Endothelial cell of umbilical vein (primary cell): ENCODE data around the gene MYL5. TPM values are rescaled to one million over a fixed set of nuclear protein-coding genes. Genes with fewer than 3 reads are reported as not detected.

Source experiments
- BruUV-seq: library from RNA; stranded (reverse); fragments of 400-500 nt; replicated peaks from 2 replicates; lab custom pipeline; 2021; lab: Mats Ljungman, UMichigan
- CTCF ChIA-PET: fragments of 300-600, 350-600 bp; sonication (Branson Sonifier 250); formaldehyde crosslinking; loops from one replicate; lab custom pipeline; 2021; ENCODE audit warnings: antibody characterized with exemption, inconsistent platforms; lab: Charles Lee
- POLR2A ChIA-PET: fragments of 300-600, 350-600 bp; sonication (Branson Sonifier 250); formaldehyde crosslinking; loops from one replicate; lab custom pipeline; 2021; ENCODE audit warnings: antibody characterized with exemption, inconsistent platforms; lab: Charles Lee
- DNase-seq: peaks from one replicate; pipeline ENCODE4 v3.0.0-alpha.2; 2011; ENCODE audit warnings: low read depth, low spot score
- FAIRE-seq: peaks from 2 replicates; lab custom pipeline; 2011; peaks lifted over from hg19 to GRCh38; lab: Jason Lieb, UNC
- H2AFZ ChIP-seq: 2 replicates; pipeline ENCODE4 v1.6.0; 2012; ENCODE audit warnings: low read depth, low read length, control low read depth, inconsistent platforms
- H3K27ac ChIP-seq: 2 replicates; pipeline ENCODE4 v1.5.1; 2011; ENCODE audit warnings: low read depth, mild to moderate bottlenecking, control low read depth, low read length, moderate library complexity; ENCODE audit not compliant: insufficient read depth
- H3K27me3 ChIP-seq, 2 experiments: 2 replicates each; pipeline versions ENCODE4 v1.6.0 to v1.6.1; 2011; ENCODE audit warnings: low read length in 2 of 2, mixed read lengths in 1 of 2; ENCODE audit not compliant: control insufficient read depth in 2 of 2, insufficient read depth in 2 of 2
- H3K36me3 ChIP-seq, 2 experiments: 2 replicates in 1 of 2; 3 replicates in 1 of 2; pipeline ENCODE4 v1.5.1; 2011; ENCODE audit warnings: low read length in 2 of 2, mild to moderate bottlenecking in 1 of 2, moderate library complexity in 1 of 2; ENCODE audit not compliant: control insufficient read depth in 2 of 2, insufficient read depth in 2 of 2; ENCODE audit errors: extremely low read depth in 1 of 2
- H3K4me1 ChIP-seq: 3 replicates; pipeline ENCODE4 v1.5.1; 2011; ENCODE audit warnings: mild to moderate bottlenecking, low read length; ENCODE audit not compliant: control insufficient read depth, insufficient read depth; ENCODE audit errors: extremely low read depth
- H3K4me2 ChIP-seq: 2 replicates; pipeline ENCODE4 v1.6.1; 2011; ENCODE audit warnings: low read length, control low read depth, mixed read lengths; ENCODE audit not compliant: insufficient read depth
- H3K4me3 ChIP-seq, 3 experiments: fragments of 200-600 bp in 1 of 3; sonication (generic), shearing (Covaris generic) in 1 of 3; replicated peaks in 1 of 3; 2 replicates each; pipeline ENCODE4 v1.5.1; 2011 to 2016; ENCODE audit warnings: control low read depth in 3 of 3, low read length in 3 of 3, mild to moderate bottlenecking in 2 of 3, inconsistent platforms in 1 of 3, low read depth in 1 of 3, moderate library complexity in 1 of 3; ENCODE audit not compliant: insufficient read depth in 1 of 3
- H3K79me2 ChIP-seq: 2 replicates; pipeline ENCODE4 v1.6.0; 2012; ENCODE audit warnings: low read length, inconsistent platforms; ENCODE audit not compliant: control insufficient read depth, insufficient read depth
- H3K9ac ChIP-seq: replicated peaks from 2 replicates; pipeline ENCODE3; 2011; ENCODE audit warnings: low read length, control low read depth; ENCODE audit not compliant: insufficient read depth; ENCODE audit errors: extremely low read depth
- H3K9me1 ChIP-seq: replicated peaks from 3 replicates; pipeline ENCODE4 v1.6.0; 2011; ENCODE audit warnings: mild to moderate bottlenecking, low read length; ENCODE audit not compliant: control insufficient read depth, insufficient read depth; ENCODE audit errors: extremely low read depth
- H3K9me3 ChIP-seq: replicated peaks from 2 replicates; pipeline ENCODE4 v1.5.1; 2012; ENCODE audit warnings: low read length, inconsistent platforms; ENCODE audit not compliant: control insufficient read depth, insufficient read depth
- H4K20me1 ChIP-seq: replicated peaks from 2 replicates; pipeline ENCODE3; 2011; ENCODE audit warnings: mild to moderate bottlenecking, low read length; ENCODE audit not compliant: control insufficient read depth, insufficient read depth; ENCODE audit errors: extremely low read depth
- CTCF ChIP-seq, 2 donors: IDR thresholded peaks; 1 replicate in 1 of 2; 2 replicates in 1 of 2; pipeline ENCODE4 v1.5.1; 2011; ENCODE audit warnings: low read length in 2 of 2, mild to moderate bottlenecking in 2 of 2, moderate library complexity in 2 of 2, control low read depth in 1 of 2, inconsistent platforms in 1 of 2, low read depth in 1 of 2; ENCODE audit not compliant: insufficient read depth in 1 of 2; ENCODE audit errors: extremely low read depth in 1 of 2
- EZH2 ChIP-seq: IDR thresholded peaks from 2 replicates; pipeline ENCODE4 v1.6.1; 2012; ENCODE audit warnings: borderline replicate concordance, low read depth, mild to moderate bottlenecking, moderate library complexity, low read length, inconsistent platforms; ENCODE audit not compliant: severe bottlenecking
- FOS ChIP-seq: IDR thresholded peaks from 2 replicates; pipeline ENCODE4 v1.6.1; 2011; ENCODE audit warnings: mild to moderate bottlenecking, low read length, moderate library complexity, borderline replicate concordance; ENCODE audit not compliant: insufficient read depth
- GATA2 ChIP-seq: IDR thresholded peaks from 2 replicates; pipeline ENCODE4 v1.7.0; 2011; ENCODE audit warnings: low read depth, mild to moderate bottlenecking, moderate library complexity, mixed read lengths, low read length; ENCODE audit not compliant: insufficient read length, insufficient read depth
- JUN ChIP-seq: IDR thresholded peaks from 2 replicates; pipeline ENCODE4 v1.6.1; 2011; ENCODE audit warnings: borderline replicate concordance, low read depth; ENCODE audit not compliant: insufficient read length, insufficient read depth
- MAX ChIP-seq: IDR thresholded peaks from 2 replicates; pipeline ENCODE4 v1.6.1; 2011; ENCODE audit not compliant: insufficient read depth, insufficient read length
- MYC ChIP-seq: IDR thresholded peaks from one replicate; pipeline ENCODE4 v1.6.1; 2011; ENCODE audit warnings: mild to moderate bottlenecking, low read depth, low read length
- POLR2A ChIP-seq: IDR thresholded peaks from 2 replicates; pipeline ENCODE4 v1.6.1; 2012; ENCODE audit warnings: low read depth, mild to moderate bottlenecking, control low read depth, low read length
- POLR2AphosphoS5 ChIP-seq: IDR thresholded peaks from 2 replicates; pipeline ENCODE4 v1.6.1; 2012; ENCODE audit warnings: low read depth, mild to moderate bottlenecking, control low read depth, low read length, moderate library complexity; ENCODE audit not compliant: insufficient read depth
- dilution Hi-C: fragments of 300-500 bp; cut with MboI; formaldehyde crosslinking; loops from one replicate; pipeline ENCODE4 v1.15.0; 2019; ENCODE audit warnings: low sequenced_read_pairs; ENCODE audit not compliant: extremely low pct_ligation_motif_present
- intact Hi-C: fragments of 100-400 bp; cut with micrococcal nuclease; formaldehyde crosslinking; loops from one replicate; pipeline ENCODE4 v1.10.0; 2022
- polyA plus RNA-seq, 4 experiments: library from polyadenylated mRNA; depleted of rRNA in 3 of 4; stranded (reverse) in 3 of 4; unstranded in 1 of 4; fragments of >200 nt; gene quantifications; 2 replicates each; pipeline versions ENCODE4 v1.2.1 to v1.2.3, GENCODE V29; 2011 to 2012; ENCODE audit warnings: missing spikeins in 1 of 4
- total RNA-seq: library from RNA; stranded (reverse); gene quantifications from 2 replicates; pipeline ENCODE4 v1.2.3, GENCODE V29; 2021

The MYL5 gene
- total and polyA plus RNA-seq, 2 donors (not counting 3 experiments of a cell fraction or from before 2014, with no cell fraction given) = 12.3 to 13.4 TPM

GRCh38 chr4:626201-627091 is 47.9 kb upstream of the MYL5 start:
- H4K20me1 ChIP-seq = no peaks in the 10 kb centered on the region
- no peak for FAIRE-seq
- dilution Hi-C loops = no loop called here
- H3K4me1 ChIP-seq = no peaks in the 10 kb centered on the region
- no peaks in the 10 kb centered on the region for H3K9me3 ChIP-seq
- no peak overlapping the region for H3K4me2 ChIP-seq
- H3K36me3 ChIP-seq = no peaks in the 10 kb centered on the region
- H2AFZ ChIP-seq = no peak overlapping the region
- H3K4me3 ChIP-seq = no peak overlapping the region
- no peak for DNase-seq
- POLR2A ChIA-PET = no interaction called here
- CTCF ChIA-PET = interaction anchor here (0.8 to 1.4 kb wide), 2 partner anchors 11 to 17 kb away, joined by 3 to 4 read pairs; no protein-coding TSS in a partner anchor
- BruUV-seq = no TSS peak
- TF ChIP-seq CTCF (IDR thresholded peaks at IDR 0.05; ENCODE audit: extremely low read depth in 1 of 2, insufficient read depth in 1 of 2, low read depth in 1 of 2, low read length in 2 of 2) (no peak), FOS (no peak), EZH2 (no peak), MYC (no peak), POLR2AphosphoS5 (no peak), GATA2 (no peak), JUN (no peak), POLR2A (no peak), MAX (no peak)
- no peak overlapping the region for H3K9ac ChIP-seq
- no peak overlapping the region for H3K27ac ChIP-seq
- H3K27me3 ChIP-seq = no peaks in the 10 kb centered on the region
- H3K79me2 ChIP-seq = no peaks in the 10 kb centered on the region
- intact Hi-C loops = no loop called here
- no peaks in the 10 kb centered on the region for H3K9me1 ChIP-seq
